Astrocyte (in vitro differentiated cells and primary cell): ENCODE results near the gene ADD1. TPM values are rescaled to one million over a fixed set of nuclear protein-coding genes. Genes with fewer than 3 reads are reported as not detected.

Experiments used
- DNase-seq: peaks from one replicate; pipeline ENCODE4 v3.0.0-alpha.2; 2010; ENCODE audit warnings: low read depth
- FAIRE-seq: peaks from 2 replicates; lab custom pipeline; 2011; peaks lifted over from hg19 to GRCh38; lab: Jason Lieb, UNC
- H2AFZ ChIP-seq: 2 replicates; pipeline ENCODE4 v1.6.0; 2012; ENCODE audit warnings: low read depth, low read length, inconsistent platforms
- H3K27ac ChIP-seq: 2 replicates; pipeline ENCODE4 v1.5.1; 2011; ENCODE audit warnings: low read depth, low read length, inconsistent platforms
- H3K27me3 ChIP-seq: 2 replicates; pipeline ENCODE4 v1.6.0; 2011; ENCODE audit warnings: low read length, inconsistent platforms; ENCODE audit not compliant: insufficient read depth
- H3K36me3 ChIP-seq: 2 replicates; pipeline ENCODE4 v1.5.1; 2011; ENCODE audit warnings: low read length, inconsistent platforms; ENCODE audit not compliant: insufficient read depth
- H3K4me1 ChIP-seq: 2 replicates; pipeline ENCODE4 v1.5.1; 2011; ENCODE audit warnings: low read length, inconsistent platforms; ENCODE audit not compliant: insufficient read depth
- H3K4me2 ChIP-seq: 2 replicates; pipeline ENCODE4 v1.6.0; 2012; ENCODE audit warnings: low read length, inconsistent platforms
- H3K4me3 ChIP-seq: 2 replicates; pipeline ENCODE4 v1.5.1; 2011; ENCODE audit warnings: low read depth, mild to moderate bottlenecking, low read length, inconsistent platforms; ENCODE audit not compliant: insufficient read depth
- H3K79me2 ChIP-seq: 2 replicates; pipeline ENCODE4 v1.6.0; 2012; ENCODE audit warnings: mild to moderate bottlenecking, low read length, inconsistent platforms; ENCODE audit not compliant: insufficient read depth
- H3K9ac ChIP-seq: 2 replicates; pipeline ENCODE4 v1.6.0; 2012; ENCODE audit warnings: mild to moderate bottlenecking, low read length, inconsistent platforms
- H3K9me3 ChIP-seq: 2 replicates; pipeline ENCODE4 v1.5.1; 2012; ENCODE audit warnings: low read depth, mild to moderate bottlenecking, low read length, inconsistent platforms; ENCODE audit not compliant: insufficient read depth
- H4K20me1 ChIP-seq: 2 replicates; pipeline ENCODE4 v1.6.0; 2012; ENCODE audit warnings: low read length, inconsistent platforms; ENCODE audit not compliant: insufficient read depth
- H3K27ac Mint-ChIP-seq: one replicate; pipeline ENCODE4 v1.8.0; 2021; ENCODE audit warnings: mild to moderate bottlenecking, mixed read lengths; ENCODE audit not compliant: unreplicated experiment
- H3K27me3 Mint-ChIP-seq: one replicate; pipeline ENCODE4 v1.8.0; 2021; ENCODE audit warnings: low read depth, mixed read lengths; ENCODE audit not compliant: unreplicated experiment
- H3K36me3 Mint-ChIP-seq: one replicate; pipeline ENCODE4 v1.8.0; 2021; ENCODE audit warnings: low read depth, mixed read lengths; ENCODE audit not compliant: unreplicated experiment
- H3K4me1 Mint-ChIP-seq: one replicate; pipeline ENCODE4 v1.8.0; 2021; ENCODE audit warnings: low read depth, mixed read lengths; ENCODE audit not compliant: unreplicated experiment
- H3K4me3 Mint-ChIP-seq: one replicate; pipeline ENCODE4 v1.8.0; 2021; ENCODE audit warnings: mild to moderate bottlenecking, moderate library complexity, mixed read lengths; ENCODE audit not compliant: unreplicated experiment
- H3K9me3 Mint-ChIP-seq: one replicate; pipeline ENCODE4 v1.8.0; 2021; ENCODE audit warnings: mild to moderate bottlenecking, mixed read lengths; ENCODE audit not compliant: unreplicated experiment
- CTCF ChIP-seq: IDR thresholded peaks from 2 replicates; pipeline ENCODE4 v1.5.1; 2011; ENCODE audit warnings: low read depth, mild to moderate bottlenecking, inconsistent platforms, low read length, moderate library complexity; ENCODE audit not compliant: insufficient read depth
- EZH2 ChIP-seq: IDR thresholded peaks from 2 replicates; pipeline ENCODE4 v1.6.1; 2012; ENCODE audit warnings: mild to moderate bottlenecking, low read length, inconsistent platforms; ENCODE audit not compliant: insufficient read depth
- total RNA-seq: library from RNA; stranded (reverse); gene quantifications from 2 replicates; pipeline ENCODE4 v1.2.1, GENCODE V29; 2021

The ADD1 gene
- total RNA-seq, 1 donor from 2014 or later, result 280 TPM

GRCh38 chr4:2923141-2923551, 79.5 kb downstream of the ADD1 start:
- H3K4me1 ChIP-seq, result peaks cover 11% of the 10 kb centered on the region
- H3K9me3 ChIP-seq, result no peaks in the 10 kb centered on the region
- H4K20me1 ChIP-seq, result peaks cover 20% of the 10 kb centered on the region
- H3K36me3 ChIP-seq, result peaks cover 10% of the 10 kb centered on the region
- no peaks in the 10 kb centered on the region for H3K27me3 Mint-ChIP-seq
- H3K27ac ChIP-seq, result peak overlapping the region; percentile 55
- DNase-seq (peak; percentile 51), FAIRE-seq (no peak)
- peaks cover 35% of the 10 kb centered on the region for H3K36me3 Mint-ChIP-seq
- H3K4me1 Mint-ChIP-seq, result peaks cover 14% of the 10 kb centered on the region
- H3K4me2 ChIP-seq, result peak overlapping the region; percentile 67
- TF ChIP-seq CTCF (no peak), EZH2 (no peak)
- H3K4me3 Mint-ChIP-seq, result peak overlapping the region; percentile 20
- H3K9ac ChIP-seq, result peak overlapping the region; percentile 25
- H3K79me2 ChIP-seq, result peaks cover 68% of the 10 kb centered on the region
- no peaks in the 10 kb centered on the region for H3K27me3 ChIP-seq
- H2AFZ ChIP-seq, result no peak overlapping the region
- no peak overlapping the region for H3K4me3 ChIP-seq
- peaks cover 1% of the 10 kb centered on the region for H3K9me3 Mint-ChIP-seq
- peak overlapping the region; percentile 92 for H3K27ac Mint-ChIP-seq

- FAIRE-seq (no peak), DNase-seq (no peak)
- H3K4me1 Mint-ChIP-seq, result peaks cover 14% of the 10 kb centered on the region
- peaks cover 11% of the 10 kb centered on the region for H3K4me1 ChIP-seq
- peaks cover 26% of the 10 kb centered on the region for H4K20me1 ChIP-seq
- H3K4me3 Mint-ChIP-seq, result no peak overlapping the region
- H3K27ac ChIP-seq, result no peak overlapping the region
- H3K9me3 ChIP-seq, result no peaks in the 10 kb centered on the region
- H3K4me2 ChIP-seq, result no peak overlapping the region
- no peaks in the 10 kb centered on the region for H3K27me3 Mint-ChIP-seq
- H3K27me3 ChIP-seq, result no peaks in the 10 kb centered on the region
- peaks cover 12% of the 10 kb centered on the region for H3K36me3 ChIP-seq
- TF ChIP-seq CTCF (no peak), EZH2 (no peak)
- H3K4me3 ChIP-seq, result no peak overlapping the region
- peaks cover 1% of the 10 kb centered on the region for H3K9me3 Mint-ChIP-seq
- H3K9ac ChIP-seq, result no peak overlapping the region
- peaks cover 64% of the 10 kb centered on the region for H3K79me2 ChIP-seq
- no peak overlapping the region for H2AFZ ChIP-seq
- H3K27ac Mint-ChIP-seq, result peak overlapping the region; percentile 92
- peaks cover 33% of the 10 kb centered on the region for H3K36me3 Mint-ChIP-seq
Measured at GRCh38 chr4:2923668-2924173, 80.1 kb downstream of the ADD1 start.

GRCh38 chr4:2924286-2924685, 80.6 kb downstream of the ADD1 start:
- Mint-ChIP-seq H3K36me3 (peaks cover 33% of the 10 kb centered on the region), H3K27me3 (no peaks in the 10 kb centered on the region)

More at GRCh38 chr4:2924286-2924685, 80.6 kb downstream of the ADD1 start:
- DNase-seq, result no peak
- no peak overlapping the region for H3K9ac ChIP-seq
- H3K27ac ChIP-seq, result no peak overlapping the region
- H2AFZ ChIP-seq, result no peak overlapping the region
- no peak overlapping the region for H3K27ac Mint-ChIP-seq
- no peak overlapping the region for H3K4me2 ChIP-seq
- peaks cover 18% of the 10 kb centered on the region for H3K36me3 ChIP-seq
- H3K79me2 ChIP-seq, result peaks cover 60% of the 10 kb centered on the region
- peaks cover 14% of the 10 kb centered on the region for H3K4me1 Mint-ChIP-seq
- peaks cover 11% of the 10 kb centered on the region for H3K4me1 ChIP-seq
- TF ChIP-seq CTCF (no peak), EZH2 (no peak)
- peaks cover 1% of the 10 kb centered on the region for H3K9me3 Mint-ChIP-seq
- peaks cover 32% of the 10 kb centered on the region for H4K20me1 ChIP-seq
- no peak overlapping the region for H3K4me3 Mint-ChIP-seq
- no peaks in the 10 kb centered on the region for H3K9me3 ChIP-seq
- H3K4me3 ChIP-seq, result no peak overlapping the region
- no peak for FAIRE-seq
- H3K27me3 ChIP-seq, result no peaks in the 10 kb centered on the region
